Testis (tissue), 2 donors: ENCODE data around the gene MIGA2.

Source experiments
- CTCF ChIP-seq, 3 experiments: fragments of 450-650 bp in 2 of 3; fragments of 200-600 bp in 1 of 3; sonication (generic) in 1 of 3; IDR thresholded peaks; one replicate each; pipeline ENCODE4 v1.5.1; 2016 to 2019; ENCODE audit warnings: antibody characterized with exemption in 3 of 3, mild to moderate bottlenecking in 2 of 3, moderate library complexity in 1 of 3
- POLR2A ChIP-seq: fragments of 450-650 bp; IDR thresholded peaks from one replicate; pipeline ENCODE4 v1.6.1; 2017; ENCODE audit warnings: antibody characterized with exemption, mild to moderate bottlenecking, moderate library complexity

- no peak for TF ChIP-seq CTCF (IDR thresholded peaks at IDR 0.05)
- TF ChIP-seq POLR2A = no peak
Measured at GRCh38 chr9:129081388-129081904, 45.0 kb downstream of the MIGA2 start.
